NCI-H2227 (cell line): ENCODE data around the gene FAM117B.
"Not testable (repeated sequence)": the region's sequence is repeated elsewhere in the genome, so short reads cannot be mapped to it uniquely, and the experiment has no call there.

Source experiments
- DNase-seq: peaks from one replicate; lab custom pipeline; 2025; ENCODE audit not compliant: unreplicated experiment; lab: John Stamatoyannopoulos, UW

The FAM117B gene

DNA sequence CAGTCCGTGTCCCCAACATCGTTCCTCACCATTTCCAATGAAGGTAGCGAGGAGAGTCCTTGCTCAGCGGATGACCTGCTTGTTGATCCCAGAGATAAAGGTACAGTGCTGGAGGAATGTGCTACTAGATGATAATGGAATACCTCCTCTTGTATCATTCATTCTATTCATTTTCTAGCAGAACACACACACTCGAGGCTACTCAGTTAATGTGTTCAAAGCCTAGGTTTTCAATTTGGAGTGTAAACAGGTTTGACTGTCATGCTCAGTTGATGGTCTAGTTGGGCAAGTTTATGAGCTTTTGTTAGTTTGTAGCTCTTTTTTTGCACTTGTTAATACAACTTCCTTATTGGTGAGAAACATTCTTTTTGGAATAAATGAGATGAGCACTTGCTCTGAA, 122.6 kb downstream of the FAM117B start:
- no peak for DNase-seq

DNA sequence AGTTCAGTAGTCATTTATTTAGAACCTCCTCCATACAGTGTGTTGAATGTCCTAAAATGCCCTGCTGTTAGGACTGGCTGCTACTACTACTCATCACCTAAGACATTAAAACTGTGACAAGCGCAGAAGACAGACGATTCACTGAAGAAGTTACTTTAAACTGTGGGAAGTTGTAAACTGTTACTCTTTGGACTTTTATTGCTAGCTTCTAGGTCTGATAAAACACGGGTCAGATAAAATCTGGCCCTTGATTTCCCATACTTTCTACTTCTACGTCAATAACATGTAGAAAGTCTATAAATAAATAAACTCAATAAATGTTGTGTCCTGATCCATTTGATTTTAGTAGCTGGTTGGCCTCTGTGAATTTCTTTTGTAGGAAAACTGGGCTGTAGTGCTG, 123.4 kb downstream of the FAM117B start:
- DNase-seq, result no peak

DNA sequence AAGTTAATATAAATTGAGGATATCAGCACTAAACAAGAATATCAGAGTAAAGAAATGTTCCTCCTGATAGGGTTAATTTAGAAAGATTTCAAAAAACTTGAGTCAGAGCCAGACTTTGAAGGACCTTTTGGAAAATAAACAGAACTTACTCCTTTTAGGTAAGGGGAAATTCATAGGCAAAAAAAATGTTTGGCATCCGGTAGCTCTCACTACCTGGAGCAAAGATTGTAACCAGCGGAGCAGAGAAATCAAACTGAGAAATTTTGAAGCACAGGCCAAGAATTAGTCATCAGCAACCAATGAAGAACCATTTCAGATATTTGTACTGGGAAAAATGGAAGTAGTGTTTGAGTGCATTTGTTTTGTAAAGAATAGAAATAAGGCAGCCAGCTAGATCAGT, 123.8 kb downstream of the FAM117B start:
- no peak for DNase-seq

- no peak for DNase-seq
These were observed 126.1 kb downstream of the FAM117B start for GRCh38 chr2:202760848-202761247.

- no peak for DNase-seq
These were observed 127.8 kb downstream of the FAM117B start for GRCh38 chr2:202762556-202762955.

DNA sequence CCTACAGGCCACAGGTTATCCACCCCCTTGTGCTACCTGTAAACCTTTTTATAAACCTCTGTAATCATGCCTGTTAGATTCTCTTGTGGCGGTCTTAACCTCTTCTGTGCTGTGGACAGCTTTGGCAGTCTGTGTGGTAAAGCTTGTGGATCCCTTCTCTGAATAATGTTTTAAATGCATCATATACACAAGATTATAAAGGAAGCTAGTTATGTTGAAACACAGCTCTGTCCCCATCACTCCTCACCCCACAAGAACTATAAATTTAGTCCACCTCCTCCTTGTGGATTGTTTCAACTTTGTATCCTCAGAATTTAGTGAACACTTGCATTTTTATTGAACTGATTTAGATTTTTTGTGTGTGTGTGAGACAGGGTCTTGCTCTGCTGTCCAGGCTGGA, 129.1 kb downstream of the FAM117B start:
- no peak for DNase-seq

GRCh38 chr2:202764991-202765390, 130.2 kb downstream of the FAM117B start:
- DNase-seq, result no peak

DNA sequence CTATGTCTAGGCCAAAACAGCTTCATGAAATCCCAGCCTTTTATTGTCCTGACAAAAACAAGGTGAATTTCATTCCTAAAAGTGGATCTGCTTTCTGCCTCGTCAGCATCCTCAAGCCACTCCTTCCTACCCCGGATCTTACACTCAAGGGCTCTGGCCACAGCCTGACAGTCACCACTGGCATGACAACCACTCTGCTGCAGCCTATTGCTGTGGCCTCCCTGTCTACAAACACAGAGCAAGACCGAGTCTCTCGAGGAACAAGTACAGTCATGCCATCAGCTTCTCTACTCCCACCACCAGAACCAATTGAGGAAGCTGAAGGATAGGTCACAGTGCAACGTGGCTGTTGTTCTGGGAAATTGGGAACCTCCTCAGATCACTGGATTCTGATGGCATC, 130.7 kb downstream of the FAM117B start:
- no peak for DNase-seq

DNA sequence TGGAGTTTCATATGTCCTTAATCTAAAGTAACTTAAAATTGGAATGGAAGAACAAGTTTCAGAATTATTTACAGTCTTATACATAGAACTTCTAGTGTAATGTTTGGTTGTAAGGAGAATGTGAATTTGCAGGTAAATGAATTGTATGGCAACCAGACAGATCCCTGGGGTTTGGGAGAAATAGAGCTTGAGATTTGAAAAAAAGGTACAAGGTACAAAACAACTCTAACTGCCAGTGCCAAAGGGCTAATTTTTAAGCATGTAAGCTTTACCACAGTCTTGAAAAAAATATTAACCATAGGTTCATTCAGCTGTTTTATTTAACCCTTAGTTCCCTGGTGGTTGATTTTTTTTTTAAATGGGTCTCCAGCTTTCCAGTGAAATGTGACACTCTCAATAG, 133.5 kb downstream of the FAM117B start:
- no peak for DNase-seq

DNA sequence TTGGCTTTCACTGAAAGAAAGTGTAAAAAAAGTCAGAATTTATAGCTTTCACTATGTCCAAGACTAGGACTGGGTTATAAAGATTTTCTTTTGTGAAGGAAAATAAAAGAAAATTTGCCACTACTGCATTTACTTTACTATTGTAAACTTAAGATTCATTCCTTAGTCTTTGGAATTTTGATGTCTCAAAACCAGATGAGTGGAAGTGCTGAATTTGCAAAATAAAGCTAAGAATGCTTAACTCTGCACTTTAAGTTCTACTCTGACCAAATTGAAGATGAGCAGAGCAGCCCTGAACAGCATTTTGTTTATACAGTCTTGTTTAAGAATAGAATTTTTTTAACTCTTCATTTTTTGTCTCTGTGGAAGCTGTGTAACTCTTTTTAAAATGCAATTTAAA, 134.4 kb downstream of the FAM117B start:
- no peak for DNase-seq

DNA sequence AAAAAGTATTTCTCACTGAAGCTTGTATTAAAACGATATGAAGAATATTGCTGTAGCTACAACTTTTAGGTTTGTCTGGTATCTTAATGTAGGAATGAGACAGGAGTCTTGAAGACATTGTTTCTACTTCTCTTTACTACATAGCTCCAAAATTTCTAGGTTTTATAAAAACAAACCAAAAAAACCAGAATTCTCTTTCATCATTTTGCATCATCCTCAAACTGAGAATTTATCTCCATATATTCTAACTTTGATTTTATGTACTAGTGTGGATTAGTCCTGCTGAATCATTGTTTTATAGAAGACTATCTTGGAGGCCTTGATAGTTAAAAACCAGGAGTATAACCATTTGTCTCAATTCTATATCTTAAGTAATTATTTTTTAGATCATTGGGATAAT, 136.6 kb downstream of the FAM117B start:
- no peak for DNase-seq

- DNase-seq, result no peak
These were observed 137.1 kb downstream of the FAM117B start for GRCh38 chr2:202771741-202772460.

- no peak for DNase-seq
These were observed 138.7 kb downstream of the FAM117B start for GRCh38 chr2:202773301-202773973.

GRCh38 chr2:202774104-202774503, 139.3 kb downstream of the FAM117B start:
- no peak for DNase-seq

- DNase-seq, result no peak
These were observed 143.4 kb downstream of the FAM117B start for GRCh38 chr2:202778217-202778616.

DNA sequence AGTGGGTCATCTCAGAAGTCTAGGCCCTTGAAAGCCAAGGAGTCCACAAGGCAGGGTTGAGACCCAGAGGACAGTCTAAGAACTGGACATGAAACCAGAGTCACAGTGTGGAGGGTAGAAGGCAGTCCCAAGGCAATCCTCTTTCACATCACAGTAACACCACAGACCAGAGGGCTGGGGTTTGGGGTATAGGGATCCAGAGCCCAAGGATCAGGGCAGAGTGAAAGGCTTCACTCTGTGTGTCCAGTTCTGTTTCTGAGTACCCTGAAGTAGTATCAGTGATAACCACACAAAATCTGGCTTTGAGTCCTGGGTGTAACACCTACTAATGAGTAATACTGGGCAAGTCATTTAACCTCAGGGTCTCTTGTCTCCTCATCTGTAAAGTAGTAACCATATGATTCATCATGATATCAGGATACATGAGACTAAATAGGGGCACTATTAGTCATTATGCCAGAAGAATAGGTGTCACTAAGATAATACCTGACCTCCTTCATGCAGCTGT, 145.8 kb downstream of the FAM117B start:
- DNase-seq, result no peak

DNA sequence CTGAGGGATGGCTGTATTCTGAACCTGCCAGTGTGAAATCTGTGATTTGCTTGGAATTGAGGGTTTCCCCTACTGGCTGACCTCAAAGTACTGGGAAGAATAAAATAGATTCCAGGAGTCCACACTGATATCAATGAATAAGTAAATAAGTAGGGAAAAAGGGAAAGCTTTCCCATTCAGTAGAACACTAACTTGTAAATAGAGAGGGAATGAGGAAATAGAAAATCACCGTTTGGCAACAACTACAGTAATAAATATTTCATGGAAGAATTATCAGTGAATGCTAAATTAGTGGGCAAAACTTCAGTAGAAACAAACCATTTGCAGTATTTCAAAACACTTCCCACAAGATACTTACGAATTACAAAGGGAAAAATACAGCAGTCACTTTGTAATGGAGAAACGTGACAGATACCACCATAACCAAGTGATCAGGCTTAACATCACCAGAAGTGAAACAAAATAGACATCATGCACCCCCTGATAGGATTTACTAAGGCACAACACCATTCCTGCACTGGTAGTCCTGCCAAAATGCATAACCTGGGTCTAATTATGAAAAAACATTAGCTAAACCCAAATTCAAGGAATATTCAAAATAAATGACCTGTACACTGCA, 148.3 kb downstream of the FAM117B start:
- DNase-seq, result no peak

- no peak for DNase-seq
These were observed 152.1 kb downstream of the FAM117B start for GRCh38 chr2:202786842-202787241.

GRCh38 chr2:202790676-202791075, 155.9 kb downstream of the FAM117B start:
- no peak for DNase-seq

DNA sequence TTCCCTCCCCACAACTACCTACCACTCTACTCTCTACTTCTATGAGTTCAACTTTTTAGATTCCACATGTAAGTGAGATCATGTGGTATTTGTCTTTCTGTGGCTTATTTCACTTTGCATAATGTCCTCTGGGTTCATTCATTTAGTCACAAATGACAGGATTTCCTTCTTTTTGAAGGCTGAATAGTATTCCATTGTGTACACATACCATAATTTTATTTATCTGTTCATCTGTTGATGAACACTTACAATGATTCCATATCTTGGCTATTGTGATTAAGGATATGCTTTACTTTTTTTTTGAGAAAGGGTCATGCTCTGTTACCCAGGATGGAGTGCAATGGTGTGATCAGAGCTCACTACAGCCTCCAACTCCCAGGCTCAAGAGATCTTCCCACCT, 163.2 kb downstream of the FAM117B start:
- no peak for DNase-seq

DNA sequence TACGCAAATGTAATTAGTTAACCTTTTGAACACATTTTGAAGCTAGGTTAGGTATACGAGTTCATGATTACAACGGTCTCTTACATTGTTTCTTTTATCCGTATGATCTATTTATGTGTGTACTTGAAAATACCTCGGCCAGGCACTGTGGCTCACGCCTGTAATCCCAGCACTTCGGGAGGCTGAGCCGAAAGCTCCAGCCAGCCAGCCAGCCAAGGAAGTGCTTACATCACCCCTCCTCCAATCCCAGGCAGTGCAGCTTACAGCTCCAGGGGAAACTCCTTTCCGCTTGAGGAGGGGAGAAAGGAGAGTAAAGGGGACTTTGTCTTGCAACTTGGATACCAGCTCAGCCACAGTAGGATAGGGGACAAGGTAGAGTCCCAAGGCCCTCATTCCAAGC, 171.1 kb downstream of the FAM117B start:
- not testable (repeated sequence) for DNase-seq
